ENCODE results near the gene PLD4. TPM values are rescaled to one million over a fixed set of nuclear protein-coding genes. Genes with fewer than 3 reads are reported as not detected.
A peak's percentile ranks its signal among the peaks of the same experiment; 100 is the strongest.

The PLD4 gene
- total and polyA plus RNA-seq, 7 donors = 0.28 to 7.1 (median 0.71) TPM; not detected in 2

DNA sequence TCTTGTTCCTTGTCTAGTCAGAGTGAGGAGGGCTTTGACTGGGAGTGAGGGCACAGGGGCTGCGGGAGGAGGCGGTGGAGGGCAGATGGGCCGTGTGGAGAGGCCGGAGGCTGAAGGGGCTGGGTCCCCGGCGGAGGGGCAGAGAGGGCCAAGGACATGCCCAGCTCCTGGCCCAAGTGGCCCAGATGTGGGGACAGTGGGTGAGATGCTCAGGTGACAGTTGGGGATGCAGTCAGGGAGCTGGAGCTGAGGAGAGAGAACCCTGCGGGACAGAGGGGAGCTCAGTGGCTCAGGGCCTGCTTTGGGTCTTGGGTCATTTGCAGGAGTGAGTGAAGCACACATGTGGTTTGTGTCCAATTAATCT, 26.5 kb upstream of the PLD4 start:
- Histone ChIP-seq H3K27me3 (no peaks in the 10 kb centered on the region), H3K4me3 (no peak overlapping the region), H3K9me3 (no peaks in the 10 kb centered on the region), H3K4me1 (peaks cover 0 to 20% (median 18%) of the 10 kb centered on the region in 4 donors), H3K27ac (no peak overlapping the region), H3K36me3 (peaks cover 0 to 4% (median 0%) of the 10 kb centered on the region in 4 donors)
- intact Hi-C loops (cut with DNase I) = loop anchor here (5.0 kb wide), 1 partner anchor 34 kb away; no protein-coding TSS in a partner anchor
- no peak for DNase-seq
- WGBS, 2 donors = 92 to 93% methylated on average over 7 of the region's 7 CpGs
- no peak for TF ChIP-seq CTCF (IDR thresholded peaks at IDR 0.05)
- TF ChIP-seq POLR2A (IDR thresholded peaks at IDR 0.05) = no peak
- no peak for TF ChIP-seq EP300 (IDR thresholded peaks at IDR 0.05)
- no peak for TF ChIP-seq POLR2AphosphoS5 (IDR thresholded peaks at IDR 0.05)

- Histone ChIP-seq H3K36me3 (no peaks in the 10 kb centered on the region), H3K9me3 (no peaks in the 10 kb centered on the region), H3K27ac (no peak overlapping the region), H3K27me3 (no peaks in the 10 kb centered on the region), H3K4me3 (no peak overlapping the region), H3K4me1 (peaks cover 0 to 20% (median 18%) of the 10 kb centered on the region in 4 donors)
- peak; percentile 70 for DNase-seq
- TF ChIP-seq POLR2A (IDR thresholded peaks at IDR 0.05) (no peak), CTCF (IDR thresholded peaks at IDR 0.05) (no peak)
- intact Hi-C loops (cut with DNase I) = loop anchor here (5.0 kb wide), 1 partner anchor 33 kb away; no protein-coding TSS in a partner anchor
- 79 to 80% methylated on average over 24 of the region's 24 CpGs for WGBS, 2 donors
Measured at GRCh38 chr14:104898870-104899510, 25.7 kb upstream of the PLD4 start.

GRCh38 chr14:104899781-104900180, 24.9 kb upstream of the PLD4 start:
- no peak for DNase-seq

GRCh38 chr14:104900639-104901512, 23.8 kb upstream of the PLD4 start:
- Histone ChIP-seq H3K4me1 (peaks cover 0 to 10% (median 9%) of the 10 kb centered on the region in 4 donors), H3K9me3 (no peaks in the 10 kb centered on the region), H3K27me3 (peaks cover 0 to 8% (median 0%) of the 10 kb centered on the region in 3 donors), H3K36me3 (no peaks in the 10 kb centered on the region), H3K27ac (no peak overlapping the region), H3K4me3 (no peak overlapping the region)
- TF ChIP-seq EP300 (IDR thresholded peaks at IDR 0.05) (no peak), POLR2AphosphoS5 (IDR thresholded peaks at IDR 0.05) (no peak), POLR2A (IDR thresholded peaks at IDR 0.05) (no peak), CTCF (IDR thresholded peaks at IDR 0.05) (no peak)
- 82 to 83% methylated on average over 12 of the region's 12 CpGs for WGBS, 2 donors
- intact Hi-C loops (cut with DNase I) = no loop called here
- no peak for DNase-seq

More at GRCh38 chr14:104899781-104900180, 24.9 kb upstream of the PLD4 start:
- no peaks in the 10 kb centered on the region for H3K36me3 ChIP-seq
- intact Hi-C loops (cut with DNase I) = loop anchor here (5.0 kb wide), 1 partner anchor 33 kb away; no protein-coding TSS in a partner anchor
- H3K27ac ChIP-seq = no peak overlapping the region
- WGBS, 2 donors = 35 to 68% methylated on average over 2 of the region's 2 CpGs
- no peaks in the 10 kb centered on the region for H3K9me3 ChIP-seq
- no peak for TF ChIP-seq EP300 (IDR thresholded peaks at IDR 0.05)
- no peak for TF ChIP-seq CTCF (IDR thresholded peaks at IDR 0.05)
- TF ChIP-seq POLR2A (IDR thresholded peaks at IDR 0.05) = no peak
- TF ChIP-seq POLR2AphosphoS5 (IDR thresholded peaks at IDR 0.05) = no peak
- peaks cover 0 to 20% (median 18%) of the 10 kb centered on the region in 4 donors for H3K4me1 ChIP-seq
- H3K27me3 ChIP-seq = no peaks in the 10 kb centered on the region
- H3K4me3 ChIP-seq = no peak overlapping the region
